Hepatocyte (in vitro differentiated cells): Measurements from ENCODE around the gene SIDT2.

ENCODE experiments used
- EZH2 ChIP-seq: fragments of 200-600 bp; sonication (generic); IDR thresholded peaks from 2 replicates; pipeline ENCODE4 v1.6.1; 2016; ENCODE audit warnings: antibody characterized with exemption, mild to moderate bottlenecking, borderline replicate concordance
- TF ChIP-seq, protein P1 (sequence below): fragments of 200-600 bp; sonication (generic); IDR thresholded peaks from 2 replicates; pipeline ENCODE4 v1.5.1; 2016; ENCODE audit warnings: antibody characterized with exemption, mild to moderate bottlenecking; ENCODE audit not compliant: poor library complexity

DNA sequence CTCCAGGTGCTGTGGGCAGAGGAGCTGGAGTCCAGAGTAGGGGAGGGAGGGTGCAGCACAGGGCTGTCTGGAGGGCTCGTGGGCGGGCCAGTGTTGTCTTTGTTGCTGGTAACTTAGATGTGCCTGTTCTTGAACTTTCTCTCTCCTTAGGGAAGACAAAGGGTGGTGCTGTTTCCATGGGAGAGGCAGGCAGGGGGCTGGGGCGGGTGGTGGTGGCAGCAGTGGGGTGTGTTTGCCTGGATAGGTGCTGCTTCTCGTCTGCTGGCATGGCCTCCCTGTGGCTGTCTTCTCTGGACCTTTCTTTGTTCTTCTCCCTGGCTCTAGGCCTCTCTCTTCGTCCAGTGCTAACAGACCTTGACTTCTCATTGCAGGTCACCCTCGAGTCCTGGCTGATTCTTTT, 8.5 kb downstream of the SIDT2 start:
- TF ChIP-seq, protein P1, sequence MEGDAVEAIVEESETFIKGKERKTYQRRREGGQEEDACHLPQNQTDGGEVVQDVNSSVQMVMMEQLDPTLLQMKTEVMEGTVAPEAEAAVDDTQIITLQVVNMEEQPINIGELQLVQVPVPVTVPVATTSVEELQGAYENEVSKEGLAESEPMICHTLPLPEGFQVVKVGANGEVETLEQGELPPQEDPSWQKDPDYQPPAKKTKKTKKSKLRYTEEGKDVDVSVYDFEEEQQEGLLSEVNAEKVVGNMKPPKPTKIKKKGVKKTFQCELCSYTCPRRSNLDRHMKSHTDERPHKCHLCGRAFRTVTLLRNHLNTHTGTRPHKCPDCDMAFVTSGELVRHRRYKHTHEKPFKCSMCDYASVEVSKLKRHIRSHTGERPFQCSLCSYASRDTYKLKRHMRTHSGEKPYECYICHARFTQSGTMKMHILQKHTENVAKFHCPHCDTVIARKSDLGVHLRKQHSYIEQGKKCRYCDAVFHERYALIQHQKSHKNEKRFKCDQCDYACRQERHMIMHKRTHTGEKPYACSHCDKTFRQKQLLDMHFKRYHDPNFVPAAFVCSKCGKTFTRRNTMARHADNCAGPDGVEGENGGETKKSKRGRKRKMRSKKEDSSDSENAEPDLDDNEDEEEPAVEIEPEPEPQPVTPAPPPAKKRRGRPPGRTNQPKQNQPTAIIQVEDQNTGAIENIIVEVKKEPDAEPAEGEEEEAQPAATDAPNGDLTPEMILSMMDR, result no peak
- no peak for TF ChIP-seq EZH2
